Keratinocyte (primary cell): ENCODE data around the gene P2RY13. TPM values are rescaled to one million over a fixed set of nuclear protein-coding genes. Genes with fewer than 3 reads are reported as not detected.

ENCODE experiments used
- DNase-seq: peaks from one replicate; pipeline ENCODE4 v3.0.0-alpha.2; 2011; ENCODE audit warnings: low read depth, missing footprints, low spot score
- FAIRE-seq: peaks from 2 replicates; lab custom pipeline; 2011; peaks lifted over from hg19 to GRCh38; lab: Jason Lieb, UNC
- H2AFZ ChIP-seq: 2 replicates; pipeline ENCODE4 v1.6.0; 2012; ENCODE audit warnings: low read length, control low read depth, inconsistent platforms; ENCODE audit not compliant: control insufficient read depth
- H3K27ac ChIP-seq: 2 replicates; pipeline ENCODE4 v1.5.1; 2011; ENCODE audit warnings: low read length; ENCODE audit not compliant: control insufficient read depth, insufficient read depth
- H3K27me3 ChIP-seq: 3 replicates; pipeline ENCODE4 v1.6.0; 2011; ENCODE audit warnings: low read length; ENCODE audit not compliant: control insufficient read depth, insufficient read depth; ENCODE audit errors: extremely low read depth
- H3K36me3 ChIP-seq, 2 experiments: 2 replicates in 1 of 2; 3 replicates in 1 of 2; pipeline ENCODE4 v1.5.1; 2011; ENCODE audit warnings: low read length in 2 of 2, mild to moderate bottlenecking in 1 of 2; ENCODE audit not compliant: control insufficient read depth in 2 of 2, insufficient read depth in 2 of 2; ENCODE audit errors: extremely low read depth in 1 of 2
- H3K4me1 ChIP-seq: 3 replicates; pipeline ENCODE4 v1.5.1; 2011; ENCODE audit warnings: low read length; ENCODE audit not compliant: control insufficient read depth, insufficient read depth; ENCODE audit errors: extremely low read depth
- H3K4me2 ChIP-seq: 3 replicates; pipeline ENCODE4 v1.6.0; 2011; ENCODE audit warnings: low read depth, low read length; ENCODE audit not compliant: control insufficient read depth, insufficient read depth; ENCODE audit errors: extremely low read depth
- H3K4me3 ChIP-seq, 3 experiments: fragments of 200-600 bp in 1 of 3; sonication (generic) in 1 of 3; 2 replicates in 2 of 3; 3 replicates in 1 of 3; pipeline ENCODE4 v1.5.1; 2011 to 2016; ENCODE audit warnings: low read length in 3 of 3, mild to moderate bottlenecking in 3 of 3, control low read depth in 2 of 3, inconsistent platforms in 1 of 3, low read depth in 1 of 3, mixed read lengths in 1 of 3, mixed run types in 1 of 3, moderate library complexity in 1 of 3; ENCODE audit not compliant: control insufficient read depth in 2 of 3, insufficient read depth in 2 of 3; ENCODE audit errors: extremely low read depth in 1 of 3
- H3K79me2 ChIP-seq: 2 replicates; pipeline ENCODE4 v1.6.0; 2012; ENCODE audit warnings: low read length; ENCODE audit not compliant: control insufficient read depth, insufficient read depth
- H3K9ac ChIP-seq: 3 replicates; pipeline ENCODE4 v1.6.0; 2011; ENCODE audit warnings: low read length; ENCODE audit not compliant: control insufficient read depth, insufficient read depth; ENCODE audit errors: extremely low read depth
- H3K9me1 ChIP-seq: 3 replicates; pipeline ENCODE4 v1.6.0; 2011; ENCODE audit warnings: low read length; ENCODE audit not compliant: control insufficient read depth, insufficient read depth; ENCODE audit errors: extremely low read depth
- H3K9me3 ChIP-seq: 2 replicates; pipeline ENCODE4 v1.5.1; 2012; ENCODE audit warnings: low read depth, low read length; ENCODE audit not compliant: control insufficient read depth
- H4K20me1 ChIP-seq: 3 replicates; pipeline ENCODE4 v1.6.0; 2011; ENCODE audit warnings: low read length; ENCODE audit not compliant: control insufficient read depth, insufficient read depth; ENCODE audit errors: extremely low read depth
- EZH2 ChIP-seq: IDR thresholded peaks from one replicate; pipeline ENCODE4 v1.6.1; 2012; ENCODE audit warnings: inconsistent platforms, mild to moderate bottlenecking, low read length, moderate library complexity
- dilution Hi-C: fragments of 300-500 bp; cut with MboI; formaldehyde crosslinking; loops from one replicate; pipeline ENCODE4 v1.7.0; 2020; ENCODE audit warnings: low sequenced_read_pairs; ENCODE audit not compliant: extremely low pct_ligation_motif_present
- polyA plus RNA-seq, 5 experiments: library from polyadenylated mRNA; depleted of rRNA in 3 of 5; stranded (reverse) in 3 of 5; stranded (forward) in 1 of 5; unstranded in 1 of 5; fragments of >200 nt; gene quantifications; 1 replicate in 1 of 5; 2 replicates in 3 of 5; 3 replicates in 1 of 5; pipeline versions ENCODE4 v1.2.1 to v1.2.3, GENCODE V29; 2011 to 2012; ENCODE audit warnings: missing spikeins in 2 of 5, low read depth in 1 of 5, low replicate concordance in 1 of 5
- TF ChIP-seq, protein P1 (sequence below), 3 experiments: IDR thresholded peaks in 1 of 3; conservative IDR thresholded peaks in 1 of 3; optimal IDR thresholded peaks in 1 of 3; 2 replicates in 2 of 3; 3 replicates in 1 of 3; pipeline versions ENCODE3 to v1.5.1; 2011; ENCODE audit warnings: low read length in 3 of 3, mild to moderate bottlenecking in 3 of 3, moderate library complexity in 2 of 3, control low read depth in 1 of 3, inconsistent platforms in 1 of 3; ENCODE audit not compliant: insufficient read depth in 2 of 3; ENCODE audit errors: extremely low read depth in 1 of 3

Gene P2RY13
- polyA plus RNA-seq, 1 donor (not counting 4 experiments of a cell fraction or from before 2014, with no cell fraction given) = not detected

- no peak for FAIRE-seq
- Histone ChIP-seq H3K27me3 (no peaks in the 10 kb centered on the region), H3K9me1 (no peaks in the 10 kb centered on the region), H3K36me3 (peaks cover 4 to 22% of the 10 kb centered on the region in 2 experiments), H3K4me2 (peak overlapping the region; percentile 63), H3K9me3 (no peaks in the 10 kb centered on the region), H3K9ac (no peak overlapping the region), H3K27ac (no peak overlapping the region), H4K20me1 (peaks cover 3% of the 10 kb centered on the region), H3K4me1 (peaks cover 56% of the 10 kb centered on the region), H2AFZ (no peak overlapping the region), H3K4me3 (peak overlapping the region in 2 of 3 experiments; percentile 29 to 38), H3K79me2 (peaks cover 84% of the 10 kb centered on the region)
- dilution Hi-C loops = no loop called here
- TF ChIP-seq, protein P1, sequence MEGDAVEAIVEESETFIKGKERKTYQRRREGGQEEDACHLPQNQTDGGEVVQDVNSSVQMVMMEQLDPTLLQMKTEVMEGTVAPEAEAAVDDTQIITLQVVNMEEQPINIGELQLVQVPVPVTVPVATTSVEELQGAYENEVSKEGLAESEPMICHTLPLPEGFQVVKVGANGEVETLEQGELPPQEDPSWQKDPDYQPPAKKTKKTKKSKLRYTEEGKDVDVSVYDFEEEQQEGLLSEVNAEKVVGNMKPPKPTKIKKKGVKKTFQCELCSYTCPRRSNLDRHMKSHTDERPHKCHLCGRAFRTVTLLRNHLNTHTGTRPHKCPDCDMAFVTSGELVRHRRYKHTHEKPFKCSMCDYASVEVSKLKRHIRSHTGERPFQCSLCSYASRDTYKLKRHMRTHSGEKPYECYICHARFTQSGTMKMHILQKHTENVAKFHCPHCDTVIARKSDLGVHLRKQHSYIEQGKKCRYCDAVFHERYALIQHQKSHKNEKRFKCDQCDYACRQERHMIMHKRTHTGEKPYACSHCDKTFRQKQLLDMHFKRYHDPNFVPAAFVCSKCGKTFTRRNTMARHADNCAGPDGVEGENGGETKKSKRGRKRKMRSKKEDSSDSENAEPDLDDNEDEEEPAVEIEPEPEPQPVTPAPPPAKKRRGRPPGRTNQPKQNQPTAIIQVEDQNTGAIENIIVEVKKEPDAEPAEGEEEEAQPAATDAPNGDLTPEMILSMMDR (optimal IDR thresholded peaks at IDR 0.05 in 1 of 3, IDR thresholded peaks at IDR 0.05 in 1 of 3, conservative IDR thresholded peaks at IDR 0.05 in 1 of 3; ENCODE audit: extremely low read depth in 1 of 3, insufficient read depth in 2 of 3, low read length in 3 of 3) = no peak
- no peak for TF ChIP-seq EZH2
- DNase-seq = no peak
Observed at GRCh38 chr3:151312972-151313371, 16.4 kb downstream of the P2RY13 start.

GRCh38 chr3:151309566-151309965 is 19.8 kb downstream of the P2RY13 start:
- Histone ChIP-seq H3K4me2 (peak overlapping the region; percentile 15), H3K9ac (no peak overlapping the region), H3K9me1 (no peaks in the 10 kb centered on the region), H3K4me3 (no peak overlapping the region), H3K27me3 (no peaks in the 10 kb centered on the region), H4K20me1 (peaks cover 3% of the 10 kb centered on the region), H3K27ac (peak overlapping the region; percentile 19), H3K9me3 (no peaks in the 10 kb centered on the region), H3K36me3 (peaks cover 4 to 19% of the 10 kb centered on the region in 2 experiments), H3K4me1 (peaks cover 72% of the 10 kb centered on the region), H3K79me2 (peaks cover 80% of the 10 kb centered on the region), H2AFZ (no peak overlapping the region)
- no peak for FAIRE-seq
- no peak for TF ChIP-seq EZH2
- dilution Hi-C loops = no loop called here
- DNase-seq = no peak
